ENCODE data around the gene ZEB1. TPM values are rescaled to one million over a fixed set of nuclear protein-coding genes. Genes with fewer than 3 reads are reported as not detected.

ZEB1 gene
- total and polyA plus RNA-seq, 10 of the 15 experiments (the other 5 are each of a cell fraction or from before 2014, with no cell fraction given): 10.4 to 35.6 (median 24.5) TPM

- H2AFZ ChIP-seq (ENCODE audit: control insufficient read depth, low read depth, low read length): no peak overlapping the region
- no peaks in the 10 kb centered on the region for H4K20me1 ChIP-seq (ENCODE audit: control insufficient read depth, insufficient read depth)
- RAD21 ChIA-PET (ENCODE audit: unreplicated experiment): no interaction called here
- SMC1A ChIA-PET (ENCODE audit: uncharacterized antibody, unreplicated experiment): no interaction called here
- no peak for TF ChIP-seq TCF3 (IDR thresholded peaks at IDR 0.05; ENCODE audit: borderline replicate concordance, insufficient read depth, low read depth, low read length)
- no peaks in the 10 kb centered on the region for H3K36me3 ChIP-seq (ENCODE audit: control insufficient read depth in 2 of 2, insufficient read depth in 2 of 2, low read length in 1 of 2)
- DNase-seq (ENCODE audit: low read depth, low spot score) (no peak), ATAC-seq (no peak), FAIRE-seq (no peak)
- no peaks in the 10 kb centered on the region for H3K4me1 ChIP-seq (ENCODE audit: control insufficient read depth, insufficient read depth, low read length)
- H3K27me3 ChIP-seq (replicated peaks in 1 of 2; ENCODE audit: control insufficient read depth in 2 of 2, insufficient read depth in 2 of 2, low read length in 1 of 2): no peaks in the 10 kb centered on the region
- no peak overlapping the region for H3K27ac ChIP-seq (ENCODE audit: control insufficient read depth, insufficient read depth)
- no peak overlapping the region for H3K9ac ChIP-seq (ENCODE audit: control insufficient read depth, insufficient read depth, low read length)
- CTCF ChIA-PET: no interaction called here
- no peak overlapping the region for H3K4me2 ChIP-seq (ENCODE audit: control insufficient read depth, insufficient read depth)
- H3K79me2 ChIP-seq (ENCODE audit: control insufficient read depth, insufficient read depth, low read length): no peaks in the 10 kb centered on the region
- POLR2A ChIA-PET: no interaction called here
- H3K4me3 ChIP-seq: no peak overlapping the region
- no peaks in the 10 kb centered on the region; the same call in 2 of the 3 replicates for H3K9me3 ChIP-seq (replicated peaks; ENCODE audit: control insufficient read depth, insufficient read depth, low read length)
- in situ Hi-C loops (cut with MboI) (no loop called here), intact Hi-C loops (cut with micrococcal nuclease; ENCODE audit: unreplicated experiment) (no loop called here)
- BruUV-seq (replicated peaks): no TSS peak
- WGBS (ENCODE audit: insufficient coverage, insufficient replicate concordance, low lambda C conversion rate, missing lambda C conversion rate): 0% methylated on average over 2 of the region's 2 CpGs
These were observed 255.6 kb downstream of the ZEB1 start for GRCh38 chr10:31574577-31574976.

DNA sequence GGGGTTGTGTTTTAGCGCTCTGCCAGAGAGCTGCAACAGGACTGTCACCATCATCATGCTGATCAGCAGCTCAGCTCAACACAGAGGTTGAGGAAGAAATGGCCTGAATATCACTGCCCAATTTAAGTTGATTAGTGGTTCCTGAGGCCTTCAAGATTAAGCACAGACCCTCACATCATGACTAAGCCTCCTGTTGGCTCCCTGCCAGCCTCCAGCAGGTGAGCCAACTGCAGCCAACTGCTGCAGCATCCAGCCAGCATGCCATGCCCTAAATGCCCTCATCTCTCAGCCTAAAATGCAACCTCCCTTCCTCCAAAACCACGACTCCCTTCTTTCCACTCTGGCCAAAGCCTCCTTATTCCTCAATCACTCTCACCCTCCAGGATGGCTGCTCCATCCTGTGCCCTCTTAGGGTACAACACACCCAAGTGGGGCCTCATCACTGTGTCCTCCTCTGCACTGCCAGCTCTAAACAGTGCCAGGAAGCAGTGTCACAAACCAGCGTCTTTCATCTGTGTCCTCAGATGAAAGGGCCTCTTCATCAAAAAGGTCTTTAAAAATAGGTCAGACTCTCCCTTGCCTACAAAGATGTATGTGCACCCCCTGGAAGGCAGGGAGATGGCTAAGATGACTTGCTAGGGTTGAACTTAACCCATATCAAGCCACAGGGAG lies 259.3 kb downstream of the ZEB1 start:
- WGBS (ENCODE audit: insufficient coverage, insufficient replicate concordance, low lambda C conversion rate, missing lambda C conversion rate): 42% methylated on average over 3 of the region's 3 CpGs
- in situ Hi-C loops (cut with MboI) (no loop called here), intact Hi-C loops (cut with micrococcal nuclease; ENCODE audit: unreplicated experiment) (no loop called here)
- DNase-seq (ENCODE audit: low read depth, low spot score): no peak
- H3K9me3 ChIP-seq (replicated peaks; ENCODE audit: control insufficient read depth, insufficient read depth, low read length): no peaks in the 10 kb centered on the region; the same call in 2 of the 3 replicates
- no peaks in the 10 kb centered on the region for H4K20me1 ChIP-seq (ENCODE audit: control insufficient read depth, insufficient read depth)
- H3K4me1 ChIP-seq (ENCODE audit: control insufficient read depth, insufficient read depth, low read length): peaks cover 10% of the 10 kb centered on the region; the same call in 1 of the 2 replicates
- ChIA-PET POLR2A (no interaction called here), CTCF (no interaction called here), RAD21 (ENCODE audit: unreplicated experiment) (interaction anchor here (0.8 kb wide), 1 partner anchor 794 kb away, joined by 4 read pairs; no protein-coding TSS in a partner anchor), SMC1A (ENCODE audit: uncharacterized antibody, unreplicated experiment) (interaction anchor here (1.3 kb wide), 1 partner anchor 14 kb away, joined by 3 read pairs; no protein-coding TSS in a partner anchor)
- no peak overlapping the region for H3K4me2 ChIP-seq (ENCODE audit: control insufficient read depth, insufficient read depth)
- no peaks in the 10 kb centered on the region for H3K27me3 ChIP-seq (replicated peaks in 1 of 2; ENCODE audit: control insufficient read depth in 2 of 2, insufficient read depth in 2 of 2, low read length in 1 of 2)
- no peak overlapping the region for H2AFZ ChIP-seq (ENCODE audit: control insufficient read depth, low read depth, low read length)
- H3K79me2 ChIP-seq (ENCODE audit: control insufficient read depth, insufficient read depth, low read length): no peaks in the 10 kb centered on the region
- no peak overlapping the region for H3K9ac ChIP-seq (ENCODE audit: control insufficient read depth, insufficient read depth, low read length)
- TF ChIP-seq GABPA (IDR thresholded peaks at IDR 0.05; ENCODE audit: low read depth) (no peak), HCFC1 (IDR thresholded peaks at IDR 0.05; ENCODE audit: low read length) (no peak)
- FAIRE-seq: no peak
- no peak overlapping the region for H3K4me3 ChIP-seq
- ATAC-seq: no peak
- BruUV-seq (replicated peaks): no TSS peak
- H3K36me3 ChIP-seq (ENCODE audit: control insufficient read depth in 2 of 2, insufficient read depth in 2 of 2, low read length in 1 of 2): no peaks in the 10 kb centered on the region
- H3K27ac ChIP-seq (ENCODE audit: control insufficient read depth, insufficient read depth): no peak overlapping the region
